HG03442 (cell line): ENCODE results near the gene IFT43.
A peak's percentile ranks its signal among the peaks of the same experiment; 100 is the strongest.

Experiments used
- ATAC-seq: cut with Tn5 transposase; IDR thresholded peaks from one replicate; pipeline ENCODE4 v1.9.1; 2021; ENCODE audit warnings: mild to moderate bottlenecking, moderate library complexity; ENCODE audit not compliant: unreplicated experiment

Gene IFT43

GRCh38 chr14:75979648-75980565, 5.7 kb upstream of the IFT43 start:
- ATAC-seq, result no peak

DNA sequence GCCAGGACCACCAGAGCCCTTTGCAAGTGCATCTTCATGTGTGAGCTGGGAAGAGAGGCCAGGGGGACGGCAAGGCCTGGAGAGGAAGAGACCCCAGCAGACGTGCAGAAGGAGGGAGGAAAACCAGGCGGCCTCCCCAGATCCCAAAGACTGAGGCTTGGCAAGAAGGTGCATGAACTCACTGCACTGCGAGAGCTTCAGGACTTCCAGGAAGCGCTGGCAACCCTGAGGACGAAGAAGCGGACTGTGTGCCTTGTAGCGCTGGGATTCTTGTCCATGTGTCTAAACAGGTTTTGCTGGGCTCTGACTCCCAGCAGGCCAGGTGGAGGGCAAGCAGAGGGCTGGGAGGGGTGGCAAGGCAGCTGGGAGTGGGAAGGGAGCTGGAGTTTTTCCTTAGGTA, 4.7 kb upstream of the IFT43 start:
- no peak for ATAC-seq

GRCh38 chr14:75981426-75982265, 3.9 kb upstream of the IFT43 start, which contains the start of gene TGFB3:
TGFB3 (minus strand) TSS chr14:75981995; CDS start chr14:75980893, 1,102 bp downstream.
- peak; percentile 40 for ATAC-seq

DNA sequence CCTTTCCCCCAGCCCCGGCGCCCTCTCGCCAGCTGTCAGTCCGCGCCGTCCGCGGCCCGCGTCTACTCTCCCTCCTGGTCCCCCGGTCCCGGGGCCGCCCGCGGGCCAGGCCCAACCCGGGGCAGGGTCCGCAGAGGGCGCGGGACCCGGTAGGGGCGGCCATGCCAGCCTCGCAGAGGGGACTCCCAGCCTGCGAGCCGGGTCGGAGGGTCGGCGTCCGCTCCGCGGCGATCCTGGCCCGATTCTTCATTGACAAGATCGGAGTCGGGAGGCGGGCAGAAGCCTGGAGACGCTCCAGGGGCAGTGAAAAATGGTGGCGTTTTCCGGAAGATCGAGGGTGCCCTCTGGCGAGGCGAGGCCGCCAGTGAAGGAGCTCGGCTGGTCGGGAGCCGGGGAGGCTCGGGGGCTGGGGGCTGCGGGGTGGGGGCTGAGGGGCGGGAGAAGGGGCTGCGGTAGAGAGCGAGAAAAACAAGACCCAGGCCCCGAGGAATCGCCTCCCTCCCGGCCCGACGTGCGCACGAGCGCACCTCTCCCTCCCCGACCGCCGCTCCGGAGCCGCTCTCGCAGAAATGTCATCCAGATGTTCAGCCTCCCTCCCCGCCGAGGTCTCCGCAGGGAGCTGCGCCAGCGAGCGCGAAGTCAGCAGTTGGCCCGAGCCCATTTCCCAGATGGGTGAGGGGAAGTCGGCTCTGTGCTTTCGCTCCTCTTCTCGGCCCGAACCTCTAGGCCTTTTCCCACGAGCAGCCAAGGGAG, 3.1 kb upstream of the IFT43 start:
- ATAC-seq, result peak; percentile 37

GRCh38 chr14:75983019-75983358, 2.6 kb upstream of the IFT43 start:
- no peak for ATAC-seq

- ATAC-seq, result no peak
Observed at GRCh38 chr14:75984674-75985073, 889 bp upstream of the IFT43 start.

DNA sequence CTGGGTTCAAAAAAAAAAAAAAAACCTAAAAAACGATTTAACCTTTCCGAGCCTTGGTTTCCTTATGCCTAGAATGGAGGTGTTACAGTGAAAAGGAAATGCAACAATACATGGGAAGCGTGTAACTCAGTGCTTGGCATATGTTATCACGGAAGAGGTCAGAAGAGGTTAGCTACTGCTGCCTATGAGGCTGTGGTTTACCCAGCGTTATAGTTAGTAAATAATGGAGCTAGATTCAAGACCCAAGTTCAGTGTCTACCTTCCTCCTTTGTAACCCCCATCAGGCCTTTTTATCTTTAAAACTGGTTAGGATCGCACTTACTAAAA, 839 bp downstream of the IFT43 start:
- no peak for ATAC-seq

DNA sequence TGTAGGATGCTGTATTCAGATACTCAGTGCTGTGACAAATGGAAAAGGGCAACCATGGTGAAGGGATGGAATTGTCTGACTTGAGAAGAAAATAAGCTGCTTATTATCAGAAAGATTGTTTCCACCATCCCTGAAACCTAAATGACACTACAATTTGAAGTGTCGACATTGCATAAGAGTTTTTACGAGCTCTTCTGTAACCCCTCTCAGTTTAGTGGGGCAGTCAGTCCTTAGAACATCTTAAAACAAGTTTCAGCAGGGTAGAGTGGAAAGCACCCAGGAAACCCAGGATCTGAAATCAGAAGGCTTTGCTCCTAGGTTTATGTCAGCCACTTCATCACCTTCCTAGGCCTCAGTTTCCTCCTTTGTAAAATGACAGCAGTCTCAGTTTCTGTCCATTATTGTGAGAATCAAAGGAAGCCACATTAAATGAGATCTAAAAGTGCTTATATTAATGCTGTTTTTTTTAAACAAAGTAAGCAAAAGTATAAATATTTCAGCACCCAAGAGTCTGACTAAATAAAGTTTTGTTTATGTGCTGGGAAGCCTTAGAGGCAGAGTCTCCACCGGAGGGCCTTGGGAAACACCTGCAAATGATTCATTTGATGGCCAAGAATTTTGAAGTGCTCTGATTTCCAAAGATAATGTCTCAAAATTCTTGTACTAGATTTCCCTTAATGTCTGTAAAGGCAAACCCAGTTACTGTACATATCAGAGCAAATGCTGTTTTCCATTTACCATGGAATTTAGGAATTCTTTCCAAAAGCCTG, 1.8 kb downstream of the IFT43 start:
- ATAC-seq, result no peak

GRCh38 chr14:75989134-75989533, 3.6 kb downstream of the IFT43 start:
- ATAC-seq, result no peak

DNA sequence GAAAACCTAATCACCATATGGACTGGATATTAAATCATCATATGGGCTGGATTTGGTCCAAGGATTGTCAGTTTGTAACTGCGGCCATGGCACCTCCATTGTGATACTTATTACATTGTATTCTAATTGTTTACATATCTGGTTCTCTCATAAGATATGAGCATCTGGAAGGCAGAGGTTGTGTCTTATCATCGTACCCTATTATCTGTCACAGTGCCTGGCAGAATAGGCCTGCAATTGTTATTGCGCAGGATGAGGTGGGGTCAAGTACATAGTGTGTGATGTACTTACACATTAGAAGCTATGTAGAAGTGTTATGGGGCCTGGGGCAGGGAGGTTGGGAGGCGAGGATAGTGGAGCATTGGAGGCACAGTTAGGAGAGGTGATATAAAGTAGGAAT, 4.7 kb downstream of the IFT43 start:
- ATAC-seq, result no peak

- ATAC-seq, result no peak
Observed at GRCh38 chr14:75991753-75992152, 6.2 kb downstream of the IFT43 start.

DNA sequence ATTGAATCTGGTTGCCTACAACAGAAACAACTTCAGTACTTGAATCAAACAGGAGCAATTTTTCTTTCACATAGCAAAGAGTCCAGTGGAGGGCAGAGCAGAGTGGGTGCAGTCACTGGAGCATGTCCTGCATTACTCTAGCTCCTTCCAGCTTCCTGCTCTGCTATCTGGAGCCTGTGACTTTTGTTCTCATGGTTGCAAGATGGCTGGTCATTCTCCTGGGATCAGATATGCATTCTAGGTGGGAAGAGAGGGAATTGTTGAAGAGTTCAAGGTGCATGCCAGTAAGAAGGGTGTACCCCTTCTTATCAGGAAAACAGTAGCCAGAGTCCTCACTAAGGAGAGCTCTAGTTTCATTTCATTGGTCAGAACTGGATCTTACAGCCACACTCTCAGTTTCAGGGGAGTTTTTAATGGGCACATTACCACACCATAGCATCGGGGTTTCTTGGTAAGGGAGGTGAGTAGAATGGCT, 8.0 kb downstream of the IFT43 start:
- ATAC-seq, result peak; percentile 68

DNA sequence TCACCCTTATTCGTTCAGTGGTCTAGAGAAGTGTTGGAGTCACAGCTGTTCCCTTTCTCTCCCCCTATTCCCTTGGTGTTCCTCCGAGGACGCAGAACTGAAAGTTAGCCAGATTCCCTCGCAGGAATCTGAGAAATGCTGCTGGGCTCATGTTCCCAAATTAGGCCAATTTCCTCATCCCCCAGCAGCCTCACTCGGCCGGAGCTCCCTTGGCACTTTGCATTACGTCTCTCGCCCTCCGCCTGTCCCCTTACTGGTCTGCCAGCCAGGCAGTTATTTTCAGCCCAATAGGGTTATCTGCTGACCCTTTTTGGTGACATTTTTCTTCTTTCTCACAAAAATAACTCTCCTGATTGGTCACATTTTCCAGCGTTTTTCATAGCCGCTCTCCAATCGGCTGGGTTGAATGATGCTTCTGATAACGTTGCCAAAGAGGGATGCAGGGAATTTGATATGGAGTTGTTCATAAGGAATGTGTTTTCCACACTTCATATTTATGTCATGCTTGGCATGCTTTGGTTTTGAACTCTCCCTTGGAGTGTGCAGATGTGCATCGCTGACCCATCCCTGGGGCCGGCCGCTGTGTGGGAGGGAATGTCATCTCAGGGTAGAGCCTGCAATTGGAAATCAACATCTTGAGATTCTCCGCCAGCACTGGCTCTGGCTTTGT, 9.9 kb downstream of the IFT43 start:
- ATAC-seq, result no peak

DNA sequence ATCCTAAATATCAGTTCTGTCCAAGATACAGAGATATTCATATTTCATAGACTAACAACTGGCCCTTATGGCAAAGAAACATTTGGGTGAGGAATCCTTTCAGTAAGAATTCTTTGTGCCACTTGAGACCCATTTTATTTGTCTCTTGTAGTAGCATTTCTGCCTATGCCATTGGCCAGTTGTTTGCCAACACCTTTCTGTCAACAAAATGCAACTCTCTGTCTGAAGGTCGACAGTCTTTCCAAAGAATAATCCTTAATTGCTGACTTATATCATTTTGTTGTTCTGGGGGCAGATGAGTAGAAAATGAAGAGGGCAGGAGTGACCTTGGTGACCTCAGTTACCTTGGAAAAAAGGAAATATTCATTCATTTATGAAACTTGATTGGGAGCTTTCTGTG, 10.9 kb downstream of the IFT43 start:
- ATAC-seq, result no peak

DNA sequence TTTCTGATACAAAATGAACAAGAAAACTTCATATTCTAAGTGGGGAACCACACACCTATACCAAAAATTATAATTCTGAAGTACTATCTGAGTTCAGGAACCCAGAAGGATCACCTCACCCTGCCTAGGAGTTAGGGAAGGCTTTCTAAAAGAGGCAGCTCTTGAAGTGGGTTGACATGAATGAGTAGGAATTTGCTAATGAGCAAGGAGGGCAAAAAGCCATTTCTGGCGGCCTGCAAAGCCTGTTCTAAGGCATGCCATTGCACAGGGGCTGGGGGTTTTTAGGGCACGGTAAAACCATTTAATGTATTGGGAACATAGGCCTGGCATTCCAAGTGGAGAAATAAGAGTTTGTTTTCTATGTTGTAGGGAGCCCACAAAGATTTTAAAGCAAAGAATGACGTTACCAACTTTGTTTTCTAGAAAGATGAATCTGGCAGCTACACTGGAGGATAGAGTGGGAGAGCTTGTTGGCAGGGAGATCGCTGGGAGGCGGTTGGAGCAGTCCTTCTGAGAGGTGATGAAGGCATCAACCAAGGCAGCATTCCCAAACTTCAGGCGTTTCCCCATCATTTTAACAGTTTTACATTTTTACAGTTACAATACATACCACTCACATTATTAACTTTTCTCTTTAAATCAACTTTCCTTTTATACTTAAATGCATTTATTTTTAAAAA, 14.1 kb downstream of the IFT43 start:
- ATAC-seq, result no peak

GRCh38 chr14:76002383-76002782, 16.8 kb downstream of the IFT43 start:
- ATAC-seq, result no peak

GRCh38 chr14:76006253-76006652, 20.7 kb downstream of the IFT43 start:
- no peak for ATAC-seq

DNA sequence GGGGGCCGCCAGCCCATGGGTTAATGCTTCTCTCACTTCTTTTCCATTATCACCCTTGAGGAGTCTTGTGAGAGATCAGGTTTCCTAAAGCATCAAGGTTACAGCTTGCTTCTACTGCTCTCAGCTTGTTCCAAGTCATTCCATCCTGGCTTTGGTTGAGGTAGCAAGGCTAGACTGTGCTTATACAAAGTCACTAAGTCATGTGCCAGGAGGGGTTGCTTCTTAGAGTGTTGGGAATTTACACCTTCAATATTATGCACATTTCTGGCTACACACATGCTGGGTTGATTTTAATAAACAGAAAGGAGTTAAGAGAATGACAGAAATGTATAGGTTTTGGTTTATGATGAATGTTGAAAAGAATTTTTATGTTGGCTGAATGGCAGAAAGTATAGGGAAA, 21.8 kb downstream of the IFT43 start:
- no peak for ATAC-seq

- ATAC-seq, result no peak
Observed at GRCh38 chr14:76007852-76008251, 22.3 kb downstream of the IFT43 start.
